Measurements from ENCODE around the gene CST5. TPM values are rescaled to one million over a fixed set of nuclear protein-coding genes. Genes with fewer than 3 reads are reported as not detected.

Gene CST5
- total RNA-seq, 4 donors from 2014 or later: not detected

DNA sequence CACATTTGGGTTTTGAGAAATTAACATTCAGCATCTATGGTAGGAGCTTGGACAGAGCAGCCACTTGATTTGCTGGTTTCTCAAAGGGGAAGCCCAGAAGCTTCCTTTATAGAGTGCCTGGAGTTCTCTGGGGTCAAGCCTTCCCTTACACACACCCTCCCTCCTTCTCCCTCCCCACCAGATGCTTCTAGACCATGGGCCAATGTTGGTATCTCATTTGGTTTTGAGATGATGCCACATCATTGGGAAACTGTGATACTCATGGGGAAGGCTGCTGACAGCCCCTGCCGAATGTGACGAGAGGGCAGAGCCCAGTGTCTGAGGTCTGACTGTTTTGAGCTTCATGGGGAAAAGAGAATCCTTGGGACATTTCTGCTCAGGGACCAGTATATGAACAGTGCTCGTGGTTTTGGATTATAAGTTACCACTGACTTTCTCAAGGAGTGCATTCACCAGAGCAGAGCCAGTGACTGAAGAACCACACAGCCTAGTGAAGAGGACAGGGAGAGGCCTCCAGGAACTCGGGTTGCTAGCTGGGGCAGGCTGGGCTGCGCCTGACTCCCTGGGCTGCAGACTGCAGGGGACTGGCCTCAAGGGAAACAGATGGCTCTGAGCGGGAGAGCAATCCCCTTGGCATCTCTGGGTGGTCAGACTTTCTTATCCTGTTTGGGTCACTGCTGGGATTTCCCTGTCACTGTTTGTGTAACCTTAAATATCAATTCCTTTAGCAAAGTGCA, 46.4 kb upstream of the CST5 start:
- DNase-seq: no peak

GRCh38 chr20:23924751-23925150, 45.2 kb upstream of the CST5 start:
- TF ChIP-seq POLR2A (IDR thresholded peaks at IDR 0.05) (no peak), CTCF (IDR thresholded peaks at IDR 0.05) (no peak)
- Histone ChIP-seq H3K4me1 (no peaks in the 10 kb centered on the region), H3K27me3 (no peaks in the 10 kb centered on the region), H3K4me3 (no peak overlapping the region), H3K9me3 (no peaks in the 10 kb centered on the region), H3K36me3 (no peaks in the 10 kb centered on the region), H3K27ac (no peak overlapping the region)
- DNase-seq: no peak

More for the DNA sequence above, 46.4 kb upstream of the CST5 start:
- H3K4me3 ChIP-seq: no peak overlapping the region
- H3K27ac ChIP-seq: no peak overlapping the region
- no peaks in the 10 kb centered on the region for H3K4me1 ChIP-seq
- no peaks in the 10 kb centered on the region for H3K9me3 ChIP-seq
- no peaks in the 10 kb centered on the region for H3K27me3 ChIP-seq
- TF ChIP-seq CTCF (IDR thresholded peaks at IDR 0.05) (no peak), POLR2A (IDR thresholded peaks at IDR 0.05) (no peak)
- no peaks in the 10 kb centered on the region for H3K36me3 ChIP-seq

DNA sequence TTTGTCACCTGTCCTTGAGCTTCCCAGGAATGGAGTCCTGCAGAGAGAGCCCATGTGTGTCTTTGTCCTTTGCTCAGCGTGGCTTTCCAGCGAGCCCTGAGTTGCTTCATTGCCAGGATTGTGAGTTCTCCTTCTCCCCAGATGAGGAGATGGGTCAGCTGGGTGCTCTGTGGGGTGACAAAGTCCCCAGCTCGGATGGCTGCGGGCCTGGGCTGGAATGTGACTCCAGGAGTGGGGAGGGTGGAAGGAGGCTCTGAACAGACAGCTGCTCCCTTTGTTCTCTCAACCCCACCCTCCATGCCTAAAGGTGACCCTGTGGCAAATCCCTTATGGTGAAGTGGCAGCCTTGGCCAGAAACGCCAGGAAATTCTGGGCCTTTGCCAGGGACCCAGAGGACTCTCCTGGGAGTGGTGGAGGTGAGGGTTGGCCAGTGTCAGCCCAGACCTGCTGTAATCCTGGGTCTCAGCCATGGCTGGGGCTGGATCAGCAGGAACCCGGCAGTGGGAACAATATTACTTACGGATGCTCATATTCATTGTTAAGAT, 44.4 kb upstream of the CST5 start:
- no peaks in the 10 kb centered on the region for H3K27me3 ChIP-seq
- no peaks in the 10 kb centered on the region for H3K9me3 ChIP-seq
- H3K36me3 ChIP-seq: no peaks in the 10 kb centered on the region
- DNase-seq: no peak
- TF ChIP-seq CTCF (IDR thresholded peaks at IDR 0.05) (no peak), POLR2A (IDR thresholded peaks at IDR 0.05) (no peak)
- no peak overlapping the region for H3K4me3 ChIP-seq
- no peak overlapping the region for H3K27ac ChIP-seq
- no peaks in the 10 kb centered on the region for H3K4me1 ChIP-seq

DNA sequence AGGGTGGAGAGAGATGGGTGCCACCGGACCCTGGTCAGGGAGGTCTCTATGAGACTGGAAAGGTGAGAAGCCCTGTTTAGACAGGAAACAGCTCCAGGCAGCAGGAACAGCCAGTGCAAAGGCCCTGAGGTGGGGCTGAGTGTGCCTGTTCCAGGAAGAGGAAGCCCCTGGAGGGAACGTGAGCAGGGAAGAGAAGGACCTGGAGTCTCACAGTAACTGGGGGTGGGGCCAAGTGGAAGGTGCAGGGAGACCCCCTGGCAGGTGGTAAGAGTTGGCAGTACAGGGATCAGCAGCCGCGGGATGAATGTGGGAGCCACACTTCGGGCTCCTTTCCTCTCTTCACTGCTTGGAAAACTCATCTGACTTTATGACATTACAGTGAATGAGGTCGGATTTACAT, 43.8 kb upstream of the CST5 start:
- Histone ChIP-seq H3K27ac (no peak overlapping the region), H3K9me3 (no peaks in the 10 kb centered on the region), H3K4me3 (no peak overlapping the region), H3K4me1 (no peaks in the 10 kb centered on the region), H3K27me3 (no peaks in the 10 kb centered on the region), H3K36me3 (no peaks in the 10 kb centered on the region)
- DNase-seq: no peak
- no peak for TF ChIP-seq CTCF (IDR thresholded peaks at IDR 0.05)

DNA sequence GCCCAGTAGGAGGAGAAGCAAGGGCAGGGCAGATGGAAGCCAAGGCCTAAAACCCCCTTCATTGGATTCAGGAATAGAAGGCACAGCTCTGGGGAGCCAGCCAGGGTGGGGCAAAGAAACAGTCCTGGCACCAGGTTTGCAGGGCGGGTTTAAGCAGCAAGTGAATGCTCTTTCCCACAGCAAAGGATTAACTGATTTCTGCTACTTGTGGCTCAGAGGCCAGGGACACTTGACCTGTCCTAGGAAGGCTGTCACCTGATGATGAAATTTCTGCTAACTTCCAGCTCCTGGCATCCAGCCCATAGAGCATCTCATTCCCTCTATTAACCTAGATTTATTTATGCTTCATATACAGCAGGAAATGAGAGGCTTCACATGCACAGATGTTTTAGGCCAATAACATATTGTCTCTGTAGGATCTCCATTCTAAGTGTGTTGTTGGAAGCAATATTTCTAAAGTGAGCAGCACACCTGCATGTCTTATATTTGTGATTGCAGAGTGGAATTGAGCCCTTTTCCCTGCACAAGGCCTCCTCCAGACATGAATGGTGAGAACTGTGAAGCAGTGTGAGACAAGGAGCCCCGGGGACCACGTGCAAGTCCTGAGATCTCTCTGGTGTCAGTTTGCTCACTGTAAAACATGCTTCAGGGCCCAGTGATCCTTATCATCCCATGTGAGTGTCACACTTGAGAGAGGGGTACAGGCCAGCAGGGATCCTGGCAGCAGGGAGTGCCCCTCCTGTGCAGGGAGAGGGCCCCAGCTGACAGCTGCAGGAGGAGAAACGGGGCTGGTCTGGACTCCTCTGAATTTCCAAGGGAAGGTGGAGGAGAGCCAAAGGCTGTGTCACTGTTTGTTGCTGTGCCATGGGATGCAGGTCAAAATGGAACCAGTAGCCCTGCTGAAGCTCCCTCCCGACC, 41.1 kb upstream of the CST5 start:
- H3K4me1 ChIP-seq: no peaks in the 10 kb centered on the region
- no peak overlapping the region for H3K4me3 ChIP-seq
- no peaks in the 10 kb centered on the region for H3K36me3 ChIP-seq
- H3K27me3 ChIP-seq: no peaks in the 10 kb centered on the region
- H3K27ac ChIP-seq: no peak overlapping the region
- no peaks in the 10 kb centered on the region for H3K9me3 ChIP-seq
- DNase-seq: no peak
- TF ChIP-seq CTCF (IDR thresholded peaks at IDR 0.05) (no peak), POLR2A (IDR thresholded peaks at IDR 0.05) (no peak)

All from Peyer's patch (tissue), 4 donors.